Small intestine (tissue), 7 donors: Measurements from ENCODE around the gene TNNC2. TPM values are rescaled to one million over a fixed set of nuclear protein-coding genes. Genes with fewer than 3 reads are reported as not detected.

Experiments
- DNase-seq, 2 donors: peaks; one replicate each; pipeline versions ENCODE4 v3.0.0 to v3.0.0-alpha.2; 2013
- FAIRE-seq: peaks from 2 replicates; lab custom pipeline; 2012; peaks lifted over from hg19 to GRCh38; lab: Jason Lieb, UNC
- H3K27ac ChIP-seq, 3 donors: one replicate each; pipeline ENCODE4 v1.5.1; 2013; ENCODE audit warnings: low read length in 2 of 3, mild to moderate bottlenecking in 2 of 3, control low read depth in 1 of 3, inconsistent platforms in 1 of 3, low read depth in 1 of 3, moderate library complexity in 1 of 3
- H3K27me3 ChIP-seq, 3 donors: one replicate each; pipeline ENCODE4 v1.6.1; 2013; ENCODE audit warnings: low read length in 3 of 3, inconsistent platforms in 1 of 3; ENCODE audit not compliant: control insufficient read depth in 3 of 3, insufficient read depth in 3 of 3
- H3K36me3 ChIP-seq, 3 donors: one replicate each; pipeline ENCODE4 v1.6.1; 2013; ENCODE audit warnings: low read length in 3 of 3, inconsistent platforms in 1 of 3, low read depth in 1 of 3, mild to moderate bottlenecking in 1 of 3, moderate library complexity in 1 of 3; ENCODE audit not compliant: control insufficient read depth in 3 of 3, insufficient read depth in 2 of 3
- H3K4me1 ChIP-seq, 3 donors: one replicate each; pipeline ENCODE4 v1.6.1; 2013; ENCODE audit warnings: low read length in 2 of 3, inconsistent platforms in 1 of 3, low read depth in 1 of 3, mild to moderate bottlenecking in 1 of 3, moderate library complexity in 1 of 3; ENCODE audit not compliant: control insufficient read depth in 3 of 3, insufficient read depth in 2 of 3
- H3K4me3 ChIP-seq, 3 donors: one replicate each; pipeline ENCODE4 v1.5.1; 2013; ENCODE audit warnings: low read length in 3 of 3, control low read depth in 1 of 3, inconsistent platforms in 1 of 3, low read depth in 1 of 3, mild to moderate bottlenecking in 1 of 3, moderate library complexity in 1 of 3
- H3K9me3 ChIP-seq, 2 donors: one replicate each; pipeline ENCODE4 v1.6.1; 2013; ENCODE audit warnings: low read depth in 1 of 2, low read length in 1 of 2; ENCODE audit not compliant: control insufficient read depth in 2 of 2, insufficient read depth in 1 of 2
- WGBS, 3 donors: extraction: QIAGEN DNeasy Blood & Tissue Kit; methylation state at CpG; one replicate each; pipeline ENCODE4 v1.1.7; 2013; 5-methylcytosine and 5-hydroxymethylcytosine counted together
- polyA plus RNA-seq, 4 donors: library from polyadenylated mRNA; stranded (reverse) in 3 of 4; unstranded in 1 of 4; fragments of 200-250 nt in 3 of 4; fragments of 120-200 nt in 1 of 4; gene quantifications; one replicate each; pipeline versions ENCODE4 v1.2.1 to v1.2.3, GENCODE V29; 2013
- donor health status: healthy with polysubstance abuse.
- donor health status: control.
- donor health status: control.
- donor health status: Bipolar disorder and iron deficiency.
- donor health status: healthy.

TNNC2 gene
- polyA plus RNA-seq, 4 donors: 2.6 to 23.7 (median 13.5) TPM

DNA sequence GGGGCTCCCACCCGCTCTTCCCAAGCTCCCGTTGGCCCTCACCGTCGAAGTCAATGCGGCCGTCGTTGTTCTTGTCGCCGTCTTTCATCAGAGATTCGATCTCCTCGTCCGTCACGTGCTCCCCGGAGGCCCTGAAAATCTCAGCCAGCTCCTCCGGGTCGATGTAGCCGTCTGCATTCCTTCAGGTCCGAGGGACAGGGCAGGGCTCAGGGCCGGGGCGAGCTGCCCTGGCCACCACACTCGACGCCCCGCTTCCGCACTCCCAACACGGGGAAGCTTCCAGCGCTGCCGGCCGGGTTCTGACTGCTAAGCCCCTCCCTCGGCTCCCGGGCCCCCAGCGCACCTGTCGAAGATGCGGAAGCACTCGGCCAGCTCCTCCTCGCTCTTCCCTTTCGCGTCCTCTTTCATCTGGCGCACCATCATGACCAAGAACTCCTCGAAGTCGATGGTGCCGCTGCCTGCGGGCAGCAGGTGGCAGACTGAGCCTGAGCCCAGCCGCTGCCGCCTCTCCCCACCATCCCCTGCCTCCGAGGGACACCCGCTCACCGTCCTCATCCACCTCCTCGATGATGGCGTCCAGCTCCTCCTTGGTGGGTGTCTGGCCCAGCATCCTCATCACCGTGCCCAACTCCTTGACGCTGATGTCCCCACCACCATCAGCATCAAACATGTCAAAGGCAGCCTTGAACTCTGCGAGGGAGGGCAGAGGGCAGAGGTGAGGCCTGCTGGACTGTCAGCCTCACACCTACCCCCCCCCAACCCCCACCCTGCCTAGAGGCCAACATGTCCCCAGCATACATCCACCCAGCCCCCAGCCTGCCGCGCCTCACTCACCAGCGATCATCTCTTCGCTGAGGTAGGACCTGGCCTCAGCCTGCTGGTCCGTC is 2.9 kb downstream of the TNNC2 start:
- peak overlapping the region in 2 of 3 donors; percentile 31 to 35 for H3K4me3 ChIP-seq
- peaks cover 0 to 14% (median 0%) of the 10 kb centered on the region in 3 donors for H3K4me1 ChIP-seq
- no peak overlapping the region for H3K27ac ChIP-seq
- 14 to 15% (median 15%) methylated on average over 57 of the region's 57 CpGs for WGBS, 3 donors
- FAIRE-seq: no peak
- no peaks in the 10 kb centered on the region for H3K9me3 ChIP-seq
- H3K36me3 ChIP-seq: no peaks in the 10 kb centered on the region
- DNase-seq: peak; percentile 73 to 79
- peaks cover 0 to 8% (median 4%) of the 10 kb centered on the region in 3 donors for H3K27me3 ChIP-seq

GRCh38 chr20:45822857-45823256 is 4.3 kb downstream of the TNNC2 start:
- H3K4me1 ChIP-seq: peaks cover 0 to 14% (median 0%) of the 10 kb centered on the region in 3 donors
- DNase-seq: peak; percentile 54 to 66
- H3K9me3 ChIP-seq: no peaks in the 10 kb centered on the region
- peak overlapping the region in 1 of 3 donors; percentile 0 for H3K27ac ChIP-seq
- 3 to 8% (median 7%) methylated on average over 21 to 24 of the region's 24 CpGs for WGBS, 3 donors
- FAIRE-seq: no peak
- H3K27me3 ChIP-seq: peaks cover 0 to 8% (median 4%) of the 10 kb centered on the region in 3 donors
- peak overlapping the region in 1 of 3 donors; percentile 1 for H3K4me3 ChIP-seq
- no peaks in the 10 kb centered on the region for H3K36me3 ChIP-seq

DNA sequence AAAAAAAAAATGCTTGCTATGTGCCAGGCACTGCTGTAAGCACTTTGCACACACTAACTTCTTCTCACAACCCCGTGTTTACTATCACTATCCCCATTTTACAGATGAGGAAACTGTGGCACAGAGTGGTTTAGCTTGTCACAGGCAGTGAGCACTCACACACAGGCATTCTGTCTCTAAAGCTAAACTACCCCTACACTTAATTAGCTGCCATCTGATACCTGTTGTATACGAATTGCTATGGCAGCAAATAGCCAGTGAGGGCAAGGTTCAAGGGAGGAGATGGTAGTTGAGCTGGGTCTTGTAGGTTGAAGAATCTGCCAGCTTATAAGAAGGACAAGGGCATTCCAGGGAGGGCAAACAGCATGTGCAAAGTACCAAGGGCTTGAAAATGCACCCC is 5.2 kb downstream of the TNNC2 start:
- H3K27ac ChIP-seq: no peak overlapping the region
- FAIRE-seq: no peak
- DNase-seq: peak; percentile 83 to 97
- H3K4me1 ChIP-seq: peaks cover 0 to 14% (median 0%) of the 10 kb centered on the region in 3 donors
- no peaks in the 10 kb centered on the region for H3K9me3 ChIP-seq
- H3K36me3 ChIP-seq: peaks cover 0 to 6% (median 0%) of the 10 kb centered on the region in 3 donors
- 18 to 60% (median 34%) methylated on average over 2 of the region's 2 CpGs for WGBS, 3 donors
- no peak overlapping the region for H3K4me3 ChIP-seq
- H3K27me3 ChIP-seq: peaks cover 0 to 8% (median 4%) of the 10 kb centered on the region in 3 donors

GRCh38 chr20:45819466-45819865 is 7.6 kb downstream of the TNNC2 start:
- DNase-seq (no peak), FAIRE-seq (no peak)
- H3K4me1 ChIP-seq: peaks cover 0 to 14% (median 0%) of the 10 kb centered on the region in 3 donors
- H3K36me3 ChIP-seq: peaks cover 0 to 16% (median 0%) of the 10 kb centered on the region in 3 donors
- H3K27me3 ChIP-seq: peaks cover 0 to 8% (median 4%) of the 10 kb centered on the region in 3 donors
- no peak overlapping the region for H3K4me3 ChIP-seq
- H3K27ac ChIP-seq: no peak overlapping the region
- WGBS, 3 donors: 92 to 97% (median 96%) methylated on average over 4 of the region's 4 CpGs
- no peaks in the 10 kb centered on the region for H3K9me3 ChIP-seq

DNA sequence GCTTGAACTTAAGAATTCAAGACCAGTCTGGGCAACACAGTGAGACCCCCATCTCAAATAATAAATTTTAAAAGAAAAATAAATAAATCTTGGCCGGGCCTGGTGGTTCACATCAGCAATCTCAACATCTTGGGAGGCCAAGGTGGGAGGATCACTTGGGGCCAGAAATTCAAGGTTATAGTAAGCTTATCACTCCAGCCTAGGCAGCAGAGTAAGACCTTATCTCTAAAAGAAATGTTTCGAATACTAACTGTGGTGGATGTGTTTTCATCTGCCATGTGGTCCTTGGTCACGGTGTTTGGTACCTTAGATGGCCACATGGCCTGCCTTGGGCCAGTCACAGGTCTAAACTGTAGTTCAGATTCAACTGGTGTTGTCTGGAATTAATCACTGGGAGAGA is 8.9 kb downstream of the TNNC2 start:
- Histone ChIP-seq H3K4me3 (no peak overlapping the region), H3K4me1 (peaks cover 0 to 15% (median under 1%) of the 10 kb centered on the region in 3 donors), H3K9me3 (no peaks in the 10 kb centered on the region), H3K27me3 (peaks cover 0 to 2% (median 0%) of the 10 kb centered on the region in 3 donors), H3K27ac (no peak overlapping the region), H3K36me3 (peaks cover 0 to 16% (median 0%) of the 10 kb centered on the region in 3 donors)
- FAIRE-seq: no peak
- 83 to 87% (median 85%) methylated on average over 3 of the region's 3 CpGs for WGBS, 3 donors
- DNase-seq: no peak

GRCh38 chr20:45817376-45818194 is 9.5 kb downstream of the TNNC2 start:
- no peak overlapping the region for H3K4me3 ChIP-seq
- H3K27ac ChIP-seq: no peak overlapping the region
- H3K9me3 ChIP-seq: no peaks in the 10 kb centered on the region
- no peaks in the 10 kb centered on the region for H3K27me3 ChIP-seq
- FAIRE-seq (no peak), DNase-seq (no peak)
- 56 to 81% (median 62%) methylated on average over 8 to 9 of the region's 9 CpGs for WGBS, 3 donors
- H3K36me3 ChIP-seq: peaks cover 0 to 16% (median 0%) of the 10 kb centered on the region in 3 donors
- H3K4me1 ChIP-seq: peaks cover 0 to 14% (median 3%) of the 10 kb centered on the region in 3 donors

DNA sequence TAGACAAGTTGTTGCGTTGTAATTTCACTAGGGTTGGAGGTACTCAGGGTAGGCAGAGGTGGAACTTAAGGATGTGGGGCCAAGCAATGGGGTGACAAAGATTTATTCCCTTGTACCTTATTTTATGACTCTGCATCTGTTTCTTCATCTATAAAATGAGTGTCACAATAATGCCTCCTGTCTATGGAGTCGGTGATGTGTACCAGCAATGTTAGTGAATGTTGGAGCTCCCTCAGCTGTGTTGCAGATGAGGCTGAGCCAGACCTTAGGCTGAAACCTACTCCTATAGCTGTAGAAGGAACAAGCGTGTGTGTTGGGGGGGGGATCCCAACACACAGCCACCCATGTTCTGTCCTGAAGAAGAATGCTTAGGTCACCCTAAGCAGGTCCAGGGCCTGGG is 10.2 kb downstream of the TNNC2 start:
- Histone ChIP-seq H3K9me3 (no peaks in the 10 kb centered on the region), H3K27me3 (no peaks in the 10 kb centered on the region), H3K4me1 (peaks cover 0 to 10% (median 3%) of the 10 kb centered on the region in 3 donors), H3K4me3 (no peak overlapping the region), H3K27ac (no peak overlapping the region), H3K36me3 (peaks cover 0 to 16% (median 0%) of the 10 kb centered on the region in 3 donors)
- no peak for FAIRE-seq
- no peak for DNase-seq
- WGBS, 3 donors: 91 to 95% (median 95%) methylated on average over 3 of the region's 3 CpGs

GRCh38 chr20:45814314-45814713 is 12.8 kb downstream of the TNNC2 start:
- WGBS, 3 donors: 79 to 88% (median 85%) methylated on average over 3 of the region's 3 CpGs
- FAIRE-seq (no peak), DNase-seq (peak in 1 of 2 donors; percentile 33)
- H3K4me3 ChIP-seq: no peak overlapping the region
- H3K36me3 ChIP-seq: peaks cover under 1 to 27% (median 4%) of the 10 kb centered on the region in 3 donors
- H3K4me1 ChIP-seq: peaks cover 0 to 7% (median 3%) of the 10 kb centered on the region in 3 donors
- no peak overlapping the region for H3K27ac ChIP-seq
- H3K27me3 ChIP-seq: no peaks in the 10 kb centered on the region
- H3K9me3 ChIP-seq: no peaks in the 10 kb centered on the region
